Esophagus muscularis mucosa (tissue), 4 donors: ENCODE results near the gene PFN3.
"Not testable (repeated sequence)": the region's sequence is repeated elsewhere in the genome, so short reads cannot be mapped to it uniquely, and the experiment has no call there.

Experiments used
- CTCF ChIP-seq, 3 experiments: fragments of 200-600 bp in 2 of 3; fragments of 450-650 bp in 1 of 3; sonication (generic) in 2 of 3; IDR thresholded peaks; one replicate each; pipeline ENCODE4 v1.5.1; 2017 to 2019; ENCODE audit warnings: antibody characterized with exemption in 3 of 3, mild to moderate bottlenecking in 2 of 3, moderate library complexity in 1 of 3
- EP300 ChIP-seq: sonication (generic); formaldehyde crosslinking; IDR thresholded peaks from one replicate; pipeline ENCODE4 v1.6.1; 2017; ENCODE audit warnings: antibody characterized with exemption
- POLR2A ChIP-seq: fragments of 450-650 bp; IDR thresholded peaks from one replicate; pipeline ENCODE4 v1.6.1; 2017; ENCODE audit warnings: antibody characterized with exemption, moderate library complexity, mild to moderate bottlenecking, low read depth

- TF ChIP-seq POLR2A; CTCF (IDR thresholded peaks at IDR 0.05); EP300: not testable (repeated sequence)
These were observed 20.0 kb upstream of the PFN3 start for GRCh38 chr5:177420472-177420871.
